Activated CD8-positive, alpha-beta memory T cell treated with anti-CD3 and anti-CD28 coated beads, Interleukin-2, amount 50 U/mL, for 4 hours (primary cell): Measurements from ENCODE around the gene RASGRF2.
A peak's percentile ranks its signal among the peaks of the same experiment; 100 is the strongest.

Experiments used
- DNase-seq: peaks from one replicate; pipeline ENCODE4 v3.0.0-alpha.2; 2020

RASGRF2 gene

DNA sequence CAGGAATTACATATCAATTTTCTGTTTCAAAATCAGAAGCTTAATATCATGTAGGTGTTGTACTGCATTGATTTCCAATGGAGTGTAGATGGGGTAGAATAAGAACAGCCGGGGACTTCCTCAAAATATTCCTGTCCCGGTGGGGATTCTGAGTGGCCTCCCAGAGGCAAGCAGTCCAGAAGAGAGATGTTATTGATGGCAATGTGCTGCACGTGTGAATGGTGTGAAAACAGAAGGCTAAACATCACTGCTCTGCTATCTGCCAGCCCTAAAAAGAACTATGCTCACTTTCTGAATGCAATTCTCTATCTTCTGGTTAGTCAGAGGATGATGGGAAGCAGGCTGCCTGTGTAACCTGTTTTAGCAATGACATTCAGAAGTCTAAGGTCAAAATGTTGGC is 181.9 kb downstream of the RASGRF2 start:
- DNase-seq, result no peak

DNA sequence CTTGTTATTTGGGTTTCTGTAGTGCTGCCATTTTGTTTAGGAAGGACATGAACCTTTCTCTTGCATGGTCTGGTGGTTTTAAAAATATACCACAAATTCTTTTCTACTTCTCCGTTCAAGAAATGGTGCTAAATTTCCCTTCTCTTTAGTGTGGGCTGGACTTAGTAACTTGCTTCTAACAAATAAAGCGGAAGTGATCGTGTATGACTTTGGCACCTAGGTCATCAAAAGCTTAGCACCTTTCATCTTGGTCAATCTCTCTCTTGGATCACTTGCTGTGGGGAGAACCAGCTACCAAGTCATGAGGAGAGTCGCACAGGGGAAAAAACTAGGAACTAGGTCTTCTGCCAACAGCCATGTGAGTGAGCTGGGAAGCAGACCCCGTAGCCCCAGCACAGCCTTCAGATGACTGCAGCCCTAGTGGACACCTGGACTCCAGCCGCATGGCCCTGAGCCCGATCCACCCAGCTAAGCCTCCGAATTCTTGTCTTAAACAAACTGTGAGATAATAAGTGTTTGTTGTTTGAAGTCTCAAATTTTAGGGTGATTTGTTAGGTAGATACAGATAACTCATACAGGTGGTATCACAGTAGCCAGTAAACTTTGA is 185.3 kb downstream of the RASGRF2 start:
- DNase-seq, result no peak

DNA sequence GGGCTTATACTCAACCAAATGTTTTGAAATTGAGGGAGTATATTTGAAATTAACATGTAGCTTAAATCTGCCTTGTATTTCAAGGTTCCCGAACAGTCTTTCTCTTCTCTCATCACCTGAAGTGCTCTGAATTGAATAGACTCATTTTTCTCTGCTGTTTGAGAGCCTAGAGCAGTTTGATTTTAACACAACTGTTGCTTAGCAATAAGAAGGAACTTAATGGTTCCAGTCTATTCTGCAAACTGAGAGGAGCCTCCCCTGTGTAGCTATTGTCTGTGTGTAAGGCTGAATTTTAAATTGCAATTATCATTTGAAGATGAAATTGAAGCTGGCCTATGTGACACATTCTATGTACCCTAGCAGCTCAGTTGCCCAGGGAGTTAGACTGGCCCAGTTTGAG is 185.9 kb downstream of the RASGRF2 start:
- no peak for DNase-seq

DNA sequence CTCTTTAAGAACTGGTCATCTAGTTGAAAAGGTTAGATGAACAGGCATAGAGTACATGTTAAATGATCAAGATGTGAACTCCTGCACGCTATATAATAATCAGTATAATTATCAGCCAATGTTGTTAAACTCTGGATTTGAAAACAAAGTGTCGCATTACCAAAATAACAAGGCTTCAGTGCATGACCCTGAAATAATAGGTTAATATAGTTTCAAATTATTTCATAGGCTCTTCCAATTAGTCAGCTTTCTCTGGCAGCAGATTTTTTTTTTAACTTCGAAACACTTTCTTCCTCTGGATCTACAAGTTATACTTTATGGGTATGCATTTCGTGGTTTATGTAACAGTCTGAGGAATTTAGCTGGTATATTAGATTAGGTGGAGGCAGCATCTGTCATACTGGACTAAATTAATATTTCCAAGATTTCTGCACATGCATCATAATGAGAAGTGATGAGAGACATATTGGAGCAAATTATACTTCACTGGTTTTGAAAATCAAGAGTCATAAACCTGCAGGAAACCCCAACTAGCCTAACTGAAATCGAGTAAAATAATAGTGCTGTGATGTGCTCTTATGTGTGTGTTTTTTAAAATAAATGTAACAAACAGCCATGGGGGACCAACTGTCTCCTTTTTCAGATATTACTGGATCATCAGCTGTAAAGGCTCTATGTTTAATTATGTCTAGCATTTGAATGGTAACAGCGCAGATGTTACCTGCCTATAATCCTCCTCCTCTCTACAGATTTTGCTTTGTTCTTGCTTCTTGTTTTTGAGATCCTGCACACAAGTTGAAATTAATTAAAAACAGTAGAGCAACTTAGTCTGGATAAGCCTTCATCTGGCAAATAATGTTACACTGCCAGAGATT is 187.1 kb downstream of the RASGRF2 start:
- DNase-seq, result no peak

DNA sequence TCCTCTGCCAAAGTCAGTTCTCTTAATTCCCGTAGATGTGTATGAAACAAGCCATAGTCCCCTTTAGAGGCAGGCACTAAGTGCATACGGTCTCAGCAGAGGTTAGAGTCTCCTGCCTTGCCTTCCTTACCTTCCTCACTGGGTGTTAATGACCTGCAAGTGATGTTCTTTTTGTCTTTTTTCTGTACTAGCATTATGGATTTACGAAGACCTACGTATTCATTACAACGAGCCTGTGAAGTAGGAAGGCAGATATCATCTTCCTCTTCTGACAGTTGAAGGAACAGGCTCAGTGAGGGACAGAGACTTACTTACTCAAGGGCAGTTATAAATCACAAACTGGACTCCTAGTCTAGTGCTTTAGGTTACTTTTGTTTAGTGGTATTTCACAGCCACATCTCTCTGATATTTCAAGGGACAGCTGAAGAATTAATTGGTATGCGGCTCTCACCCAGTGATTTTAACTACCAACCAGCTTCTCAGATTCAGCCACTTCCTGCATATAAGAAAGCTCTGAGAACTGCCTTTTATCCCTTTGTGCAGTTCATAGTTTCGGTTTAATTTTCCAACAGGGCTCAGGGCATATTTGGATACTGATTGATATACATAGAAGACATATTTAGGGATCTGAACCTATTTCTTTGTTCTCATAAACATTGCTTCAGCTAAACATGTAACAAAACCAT is 187.9 kb downstream of the RASGRF2 start:
- DNase-seq, result no peak

DNA sequence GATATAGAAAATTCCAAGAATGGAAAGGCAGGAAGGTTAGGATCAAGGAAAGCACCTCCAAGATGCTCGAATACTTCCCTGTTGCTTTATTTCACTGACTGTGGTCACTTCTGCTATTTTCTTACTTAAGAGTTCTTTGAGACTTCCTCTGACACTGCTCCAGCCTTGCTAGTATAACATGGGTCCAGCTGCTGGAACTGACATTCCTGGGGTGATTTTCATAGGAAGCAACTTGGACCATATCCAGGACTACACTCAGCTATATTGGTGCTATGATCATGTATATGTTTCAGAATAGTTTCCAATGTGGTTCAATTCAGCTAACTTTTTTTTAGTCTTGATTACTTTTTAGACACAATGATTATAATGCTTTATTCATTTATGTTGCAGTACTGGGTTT is 191.4 kb downstream of the RASGRF2 start:
- no peak for DNase-seq

DNA sequence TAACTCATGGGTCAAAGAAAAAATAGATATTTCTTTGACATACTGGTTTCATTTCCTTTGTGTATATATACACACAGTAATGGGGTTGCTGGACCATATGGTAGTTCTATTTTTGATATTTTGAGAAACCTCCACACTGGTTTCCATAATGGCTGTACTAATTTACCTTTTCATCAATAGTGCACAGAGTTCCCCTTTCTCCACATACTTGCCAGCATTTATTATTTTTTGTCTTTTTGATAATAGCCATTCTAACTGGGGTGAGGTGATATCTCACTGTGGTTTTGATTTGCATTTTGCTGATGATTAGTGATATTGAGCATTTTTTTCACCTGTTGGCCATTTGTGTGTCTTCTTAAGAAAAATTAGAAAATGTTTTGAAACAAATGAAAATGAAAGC is 194.6 kb downstream of the RASGRF2 start:
- DNase-seq, result no peak

DNA sequence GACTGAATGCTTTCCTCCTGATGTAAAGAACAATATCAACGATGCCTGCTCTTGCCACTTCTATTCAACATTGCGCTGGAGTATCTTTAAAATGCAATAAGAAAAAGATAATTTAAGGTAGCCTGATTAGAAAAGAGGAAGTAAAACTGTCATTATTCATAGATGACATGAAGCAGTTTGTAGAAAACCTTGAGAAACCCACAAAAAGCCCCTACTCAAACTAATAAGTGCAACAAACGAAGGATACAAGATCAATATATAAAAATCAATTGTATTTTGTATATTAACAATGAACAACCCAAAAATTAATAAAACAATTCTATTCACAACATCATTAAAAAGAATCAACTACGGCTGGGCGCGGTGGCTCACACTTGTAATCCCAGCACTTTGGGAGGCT is 196.6 kb downstream of the RASGRF2 start:
- DNase-seq, result no peak

DNA sequence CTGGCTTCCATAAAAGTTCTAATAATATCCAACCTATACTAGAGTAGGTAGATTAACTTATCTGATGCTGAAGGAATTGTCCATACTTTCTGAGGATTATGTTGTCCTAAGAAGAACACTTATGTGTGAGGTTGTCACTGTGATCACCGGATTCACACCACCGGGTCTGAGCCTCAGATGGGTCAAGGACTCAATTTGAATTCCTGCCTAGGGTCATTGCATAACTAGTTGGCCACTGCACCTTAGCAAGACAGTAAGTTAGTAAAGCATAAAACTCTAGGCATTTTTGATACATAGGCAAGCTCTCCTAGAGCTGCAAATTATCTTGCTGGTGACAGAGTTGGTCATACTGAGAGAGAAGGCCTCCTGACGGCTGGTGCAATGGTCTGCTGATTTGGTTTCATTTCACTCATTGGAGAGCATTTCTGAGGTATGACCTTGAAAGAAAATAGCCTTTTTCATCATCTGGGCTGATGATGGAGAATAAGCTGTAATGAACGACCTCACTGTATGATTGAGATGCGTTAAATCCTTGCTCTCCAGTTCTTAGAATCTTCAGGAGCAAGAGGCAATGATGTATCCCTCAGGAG is 200.9 kb downstream of the RASGRF2 start:
- DNase-seq, result no peak

DNA sequence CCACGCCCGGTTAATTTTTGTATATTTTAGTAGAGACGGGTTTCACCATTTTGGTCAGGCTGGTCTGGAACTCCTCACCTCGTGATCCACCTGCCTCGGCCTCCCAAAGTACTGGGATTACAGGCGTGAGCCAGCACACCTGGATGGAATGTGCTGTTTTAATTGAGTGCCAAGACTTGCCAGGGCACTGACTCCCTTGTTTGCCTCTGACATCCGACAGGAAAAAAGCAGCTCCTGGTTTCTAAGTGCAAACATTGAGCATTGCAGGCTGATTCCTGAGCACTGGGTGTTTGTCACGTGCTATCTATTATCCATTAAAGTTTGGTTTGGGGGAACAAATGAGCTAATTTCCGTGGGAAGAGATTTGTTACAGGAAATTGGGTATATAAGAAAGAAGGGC is 202.3 kb downstream of the RASGRF2 start:
- DNase-seq, result no peak

DNA sequence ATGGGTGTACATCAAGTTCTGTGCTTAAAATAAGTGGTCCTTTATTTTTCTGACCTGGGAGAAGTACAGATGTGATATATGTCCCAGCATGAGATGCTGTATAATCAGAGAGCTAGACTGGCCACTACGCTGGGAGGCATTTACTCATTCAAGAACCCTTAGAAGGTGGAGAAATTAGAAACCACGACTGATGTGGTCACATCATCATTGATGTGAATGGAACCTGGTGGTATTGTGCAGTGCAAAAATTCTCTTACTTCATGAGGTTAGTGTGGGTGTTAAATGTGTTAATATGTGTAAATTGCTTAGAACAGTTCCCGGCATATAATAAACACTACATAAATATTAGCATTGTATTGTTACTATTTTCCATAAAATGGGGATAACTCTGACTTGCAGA is 203.5 kb downstream of the RASGRF2 start:
- no peak for DNase-seq

DNA sequence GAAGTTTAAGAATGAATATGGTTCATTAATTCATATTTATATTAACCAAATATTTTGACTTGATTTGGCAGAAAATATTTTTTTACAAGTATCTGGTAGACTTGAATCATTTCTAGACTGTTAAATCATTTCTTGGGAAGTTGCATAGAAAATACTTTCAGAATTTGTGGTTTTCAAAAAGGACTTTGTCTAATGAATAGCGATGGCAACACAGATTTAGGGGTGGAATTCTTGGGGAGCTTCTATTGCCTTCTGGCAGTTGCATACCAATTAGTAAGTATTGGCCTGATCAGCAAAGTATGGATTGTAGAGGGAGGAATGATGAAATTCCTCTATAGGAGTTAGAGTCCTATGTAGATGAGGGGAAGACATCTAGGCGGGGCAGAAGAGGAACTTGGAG is 204.3 kb downstream of the RASGRF2 start:
- DNase-seq, result no peak

DNA sequence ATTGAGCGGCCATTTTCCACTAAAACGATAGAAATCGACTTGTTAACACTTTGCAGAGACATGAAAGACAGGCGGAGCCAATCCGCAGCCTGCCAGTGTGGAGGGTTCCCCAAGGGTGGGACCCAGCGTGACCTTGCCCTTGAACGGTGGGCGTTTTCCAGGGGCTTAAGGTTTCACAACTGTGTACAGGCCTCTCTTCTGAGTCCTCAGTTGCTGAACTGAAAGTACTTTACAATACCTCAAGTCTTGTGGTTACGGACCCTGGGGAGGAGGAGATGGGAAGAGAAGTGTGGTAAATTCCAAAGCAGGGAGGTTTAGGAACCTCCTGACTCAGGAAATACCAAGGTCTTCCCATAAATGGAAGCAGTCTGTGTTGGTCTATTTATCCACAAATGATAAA is 204.8 kb downstream of the RASGRF2 start:
- no peak for DNase-seq

DNA sequence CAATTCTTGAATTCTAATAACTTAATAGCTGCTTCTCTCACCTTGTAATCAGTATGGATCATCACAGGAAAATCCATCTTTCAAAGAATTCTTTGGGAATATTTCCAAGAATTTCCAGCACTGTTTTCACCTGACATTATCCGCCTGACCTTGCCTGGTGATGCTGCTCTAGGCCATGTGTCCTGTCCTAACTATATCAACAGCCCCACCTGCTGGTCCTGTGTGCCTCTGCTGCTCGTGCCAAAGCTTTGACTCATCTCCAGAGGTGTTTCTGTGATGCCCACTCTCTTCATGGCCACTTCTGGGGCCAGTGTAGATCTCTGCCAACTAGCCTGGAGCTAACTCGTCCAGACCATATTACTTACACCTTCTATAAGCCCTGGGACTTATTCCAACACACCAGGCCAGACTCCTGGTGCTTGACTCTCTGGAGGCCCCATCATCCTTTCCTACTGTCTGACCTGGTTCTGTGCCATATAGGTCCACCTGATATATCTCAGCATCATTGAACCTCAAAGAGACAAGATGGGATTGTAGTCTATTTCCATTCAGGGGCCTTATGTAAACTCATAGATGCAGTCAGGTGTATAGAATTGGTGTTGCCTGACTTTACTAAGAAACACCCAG is 205.4 kb downstream of the RASGRF2 start:
- peak; percentile 54 for DNase-seq

DNA sequence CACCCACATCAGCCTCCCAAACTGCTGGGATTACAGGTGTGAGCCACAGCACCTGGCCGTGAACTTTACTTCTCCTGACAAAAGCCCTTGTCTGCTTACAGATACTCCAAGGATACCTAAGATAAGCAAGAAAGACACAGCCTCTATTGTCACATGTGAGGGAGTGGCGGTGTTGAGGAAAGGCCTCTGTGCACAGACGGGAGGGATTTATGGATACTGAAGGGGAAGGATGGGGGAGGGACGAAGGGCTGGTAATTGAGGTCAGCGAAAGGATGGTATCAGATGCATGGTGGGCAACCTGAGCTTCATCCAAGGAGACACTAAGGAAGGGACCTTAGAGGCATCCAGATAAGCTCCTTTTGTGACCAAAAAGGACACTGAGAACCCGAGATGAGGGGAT is 206.3 kb downstream of the RASGRF2 start:
- no peak for DNase-seq

DNA sequence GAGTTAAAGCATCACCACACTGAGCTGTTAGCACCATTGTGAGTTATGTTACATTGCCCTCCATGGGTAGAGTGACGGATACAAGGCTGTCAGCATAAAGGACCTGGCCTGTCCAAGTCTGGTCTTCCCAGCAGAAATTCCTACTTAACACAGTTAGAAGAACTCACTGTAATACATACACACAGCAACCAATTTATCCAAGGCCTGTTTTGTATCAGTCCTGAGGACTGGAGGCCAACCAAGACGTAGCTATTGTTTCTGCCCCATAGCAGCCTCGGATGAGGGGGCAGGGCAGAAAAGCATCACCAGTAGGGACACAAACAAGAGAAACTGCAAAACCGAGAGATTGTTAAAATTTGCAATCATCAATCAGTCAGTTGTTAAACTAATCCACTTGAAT is 206.9 kb downstream of the RASGRF2 start:
- no peak for DNase-seq

DNA sequence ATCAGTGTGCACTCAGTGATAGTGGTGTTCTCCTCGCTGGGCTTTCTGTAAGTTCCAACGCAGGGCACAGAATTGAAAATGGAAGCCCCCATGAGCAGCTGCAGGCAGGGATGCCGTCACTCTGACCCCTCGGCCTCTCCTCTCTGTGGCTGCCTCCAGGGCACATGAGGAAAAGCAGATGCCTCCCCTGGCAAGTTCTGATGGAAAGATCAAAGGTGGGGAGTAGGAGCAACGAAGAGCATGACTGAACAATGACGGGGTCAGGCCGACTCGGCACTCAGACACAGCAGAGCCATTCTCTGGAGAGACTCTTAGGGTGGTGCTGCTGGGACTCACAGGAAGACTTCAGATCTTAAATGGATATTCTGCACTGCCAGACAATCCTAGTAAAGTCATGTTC is 207.4 kb downstream of the RASGRF2 start:
- no peak for DNase-seq

DNA sequence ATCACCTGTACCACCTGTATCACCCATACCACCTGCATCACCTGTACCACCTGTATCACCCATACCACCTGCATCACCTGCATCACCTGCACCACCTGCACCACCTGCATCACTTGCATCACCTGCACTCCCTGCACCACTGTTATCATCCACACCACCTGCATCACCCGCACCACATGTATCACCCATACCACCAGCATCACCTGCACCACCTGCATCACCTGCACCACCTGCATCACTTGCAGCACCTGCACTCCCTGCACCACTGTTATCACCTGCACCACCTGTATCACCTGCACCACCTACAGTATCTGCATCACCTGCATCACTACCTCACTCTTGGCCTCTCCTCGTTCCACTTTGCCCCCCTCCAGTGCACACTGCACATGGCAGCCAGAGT is 209.8 kb downstream of the RASGRF2 start:
- no peak for DNase-seq

DNA sequence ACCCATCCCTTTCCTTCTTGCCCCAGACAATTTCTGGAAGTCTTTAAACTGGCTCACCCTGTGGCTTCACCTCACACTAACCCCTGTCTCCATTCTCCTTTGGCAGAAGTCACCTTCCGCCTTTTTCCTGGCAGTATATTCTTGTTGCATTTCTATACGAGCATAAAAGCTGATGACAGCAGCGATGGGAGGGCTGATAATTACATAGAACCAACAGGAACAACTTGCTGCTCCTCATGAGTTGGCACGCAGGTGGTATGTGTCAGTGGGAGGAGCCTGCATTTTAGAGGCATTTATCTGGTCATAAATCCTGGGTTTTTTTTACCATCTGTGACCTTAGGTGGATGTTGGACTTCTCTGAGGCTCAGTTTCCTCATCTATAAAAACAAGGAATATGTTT is 211.6 kb downstream of the RASGRF2 start:
- no peak for DNase-seq

DNA sequence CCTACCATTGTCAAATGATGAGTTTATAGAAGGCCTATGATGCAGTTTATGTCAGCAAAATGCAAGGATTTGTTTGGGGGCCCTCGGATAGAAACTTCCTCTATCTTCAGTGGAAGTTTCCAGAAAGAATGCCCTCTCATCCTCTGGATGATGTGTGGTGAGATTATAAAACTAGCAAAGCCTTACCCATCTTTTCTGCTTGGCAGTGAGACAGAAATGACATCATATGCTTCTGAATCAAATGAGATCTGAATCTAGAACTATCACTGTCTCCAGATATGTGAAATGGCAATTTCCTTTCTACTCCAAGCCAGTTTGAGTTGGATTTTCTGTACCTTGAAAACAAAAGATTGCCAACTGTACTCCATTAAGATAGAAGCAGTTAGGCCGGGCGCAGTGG is 212.5 kb downstream of the RASGRF2 start:
- DNase-seq, result no peak

DNA sequence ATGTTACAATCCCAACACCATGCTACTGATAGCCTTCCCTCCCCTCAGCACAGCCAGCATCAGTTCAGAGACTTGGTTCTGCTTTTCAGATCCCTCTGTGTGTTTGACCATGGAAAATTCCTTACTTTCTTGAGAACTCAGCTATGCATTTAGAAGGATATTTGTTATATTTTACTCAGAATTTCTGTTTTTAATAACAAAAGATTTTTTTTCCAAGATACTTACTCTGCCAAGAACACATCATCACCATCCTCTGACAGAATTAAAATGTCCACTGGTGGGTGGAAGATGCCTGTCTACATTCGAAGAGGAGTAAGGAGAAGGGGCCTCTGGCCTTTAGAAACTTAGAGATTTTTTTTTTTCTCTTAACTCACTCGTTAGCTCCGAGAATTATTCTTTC is 216.9 kb downstream of the RASGRF2 start:
- no peak for DNase-seq

DNA sequence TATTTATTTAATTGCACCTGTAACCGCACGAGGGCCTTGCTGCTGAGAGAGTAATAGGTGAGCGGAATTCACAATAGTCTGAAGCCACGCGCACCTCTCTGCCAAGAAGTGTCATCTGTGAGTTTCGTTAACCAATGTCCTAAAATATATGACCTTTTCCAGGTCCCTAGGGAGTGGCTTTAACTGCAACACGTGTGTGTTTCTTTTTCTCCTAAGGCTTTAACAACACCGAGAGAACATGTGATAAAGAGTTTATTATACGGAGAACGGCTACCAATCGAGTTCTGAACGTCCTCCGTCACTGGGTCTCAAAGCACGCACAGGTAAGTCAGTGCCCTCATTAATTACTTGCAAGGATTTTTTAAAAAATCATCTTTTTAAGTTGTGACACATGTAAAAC is 219.8 kb downstream of the RASGRF2 start:
- no peak for DNase-seq

DNA sequence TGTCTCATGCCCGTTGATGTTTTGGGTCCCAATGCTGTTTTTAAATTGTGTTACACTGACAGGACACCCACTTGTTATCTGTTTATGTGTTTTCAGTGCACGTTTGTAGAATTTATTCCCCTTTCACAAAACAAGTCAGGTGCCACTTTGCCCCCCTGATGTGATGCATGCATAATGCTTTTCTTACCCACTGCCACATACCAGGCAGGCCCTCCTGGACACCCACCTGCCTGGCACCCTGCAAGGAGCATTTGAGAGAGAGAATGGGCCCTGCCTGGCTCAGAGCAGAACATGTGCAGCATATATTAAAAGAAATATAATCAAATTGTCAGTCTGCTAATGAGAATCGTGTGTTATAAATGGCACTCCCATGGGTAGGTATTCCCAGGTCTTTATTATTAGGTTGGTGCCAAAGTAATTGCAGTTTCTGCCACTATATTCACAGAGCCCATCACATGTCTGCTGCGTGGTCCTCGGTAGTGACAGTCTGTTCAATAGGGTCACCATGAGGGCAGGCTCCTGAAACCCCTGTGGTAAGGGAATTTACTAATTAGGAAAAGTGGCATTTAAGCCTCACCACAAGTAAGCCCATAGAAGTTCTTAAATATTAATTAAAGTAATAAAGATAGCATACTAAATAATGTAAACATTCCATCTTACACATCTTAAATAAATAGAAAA is 220.8 kb downstream of the RASGRF2 start:
- DNase-seq, result no peak
